Keratinocyte (primary cell): Measurements from ENCODE around the gene CHPF.
A peak's percentile ranks its signal among the peaks of the same experiment; 100 is the strongest.

ENCODE experiments used
- EZH2 ChIP-seq: IDR thresholded peaks from one replicate; pipeline ENCODE4 v1.6.1; 2012; ENCODE audit warnings: inconsistent platforms, mild to moderate bottlenecking, low read length, moderate library complexity
- TF ChIP-seq, protein P1 (sequence below), 3 experiments: IDR thresholded peaks in 1 of 3; conservative IDR thresholded peaks in 1 of 3; optimal IDR thresholded peaks in 1 of 3; 2 replicates in 2 of 3; 3 replicates in 1 of 3; pipeline versions ENCODE3 to v1.5.1; 2011; ENCODE audit warnings: low read length in 3 of 3, mild to moderate bottlenecking in 3 of 3, moderate library complexity in 2 of 3, control low read depth in 1 of 3, inconsistent platforms in 1 of 3; ENCODE audit not compliant: insufficient read depth in 2 of 3; ENCODE audit errors: extremely low read depth in 1 of 3

DNA sequence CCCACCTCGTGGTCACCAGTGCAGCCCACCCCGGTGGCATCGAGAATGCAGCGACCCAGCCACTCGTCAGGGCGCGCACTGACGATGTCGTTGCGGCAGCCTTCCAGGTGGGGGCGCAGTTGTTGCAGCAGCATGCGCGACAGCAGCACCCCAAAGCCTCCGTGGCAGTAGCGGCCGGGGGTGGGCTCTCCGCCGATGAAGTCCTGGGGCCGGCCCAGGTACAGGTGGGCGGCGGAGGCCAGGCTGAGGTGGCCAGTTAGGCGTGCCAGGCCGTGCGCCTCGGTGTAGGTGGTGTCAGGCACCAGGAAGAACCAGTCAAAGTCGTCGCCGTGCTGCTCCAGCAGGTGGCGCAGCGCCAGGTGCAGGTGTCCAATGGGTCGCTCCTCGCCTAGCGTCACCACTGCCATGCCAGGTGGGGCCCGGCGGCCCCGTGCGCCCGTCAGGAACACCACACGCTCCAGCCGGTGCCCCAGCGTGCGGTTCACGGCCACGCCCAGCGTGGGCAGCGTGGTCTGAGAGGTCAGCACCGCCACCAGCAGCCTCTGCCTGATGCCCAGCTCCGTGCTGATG, 1.9 kb downstream of the CHPF start:
- TF ChIP-seq, protein P1, sequence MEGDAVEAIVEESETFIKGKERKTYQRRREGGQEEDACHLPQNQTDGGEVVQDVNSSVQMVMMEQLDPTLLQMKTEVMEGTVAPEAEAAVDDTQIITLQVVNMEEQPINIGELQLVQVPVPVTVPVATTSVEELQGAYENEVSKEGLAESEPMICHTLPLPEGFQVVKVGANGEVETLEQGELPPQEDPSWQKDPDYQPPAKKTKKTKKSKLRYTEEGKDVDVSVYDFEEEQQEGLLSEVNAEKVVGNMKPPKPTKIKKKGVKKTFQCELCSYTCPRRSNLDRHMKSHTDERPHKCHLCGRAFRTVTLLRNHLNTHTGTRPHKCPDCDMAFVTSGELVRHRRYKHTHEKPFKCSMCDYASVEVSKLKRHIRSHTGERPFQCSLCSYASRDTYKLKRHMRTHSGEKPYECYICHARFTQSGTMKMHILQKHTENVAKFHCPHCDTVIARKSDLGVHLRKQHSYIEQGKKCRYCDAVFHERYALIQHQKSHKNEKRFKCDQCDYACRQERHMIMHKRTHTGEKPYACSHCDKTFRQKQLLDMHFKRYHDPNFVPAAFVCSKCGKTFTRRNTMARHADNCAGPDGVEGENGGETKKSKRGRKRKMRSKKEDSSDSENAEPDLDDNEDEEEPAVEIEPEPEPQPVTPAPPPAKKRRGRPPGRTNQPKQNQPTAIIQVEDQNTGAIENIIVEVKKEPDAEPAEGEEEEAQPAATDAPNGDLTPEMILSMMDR (optimal IDR thresholded peaks at IDR 0.05 in 1 of 3, IDR thresholded peaks at IDR 0.05 in 1 of 3, conservative IDR thresholded peaks at IDR 0.05 in 1 of 3; ENCODE audit: extremely low read depth in 1 of 3, insufficient read depth in 2 of 3, low read length in 3 of 3) = peak; percentile 84 to 99 (median 89)
- TF ChIP-seq EZH2 = no peak
